ENCODE measurements around the gene FGFR1OP2.
A peak's percentile ranks its signal among the peaks of the same experiment; 100 is the strongest.

The FGFR1OP2 gene

DNA sequence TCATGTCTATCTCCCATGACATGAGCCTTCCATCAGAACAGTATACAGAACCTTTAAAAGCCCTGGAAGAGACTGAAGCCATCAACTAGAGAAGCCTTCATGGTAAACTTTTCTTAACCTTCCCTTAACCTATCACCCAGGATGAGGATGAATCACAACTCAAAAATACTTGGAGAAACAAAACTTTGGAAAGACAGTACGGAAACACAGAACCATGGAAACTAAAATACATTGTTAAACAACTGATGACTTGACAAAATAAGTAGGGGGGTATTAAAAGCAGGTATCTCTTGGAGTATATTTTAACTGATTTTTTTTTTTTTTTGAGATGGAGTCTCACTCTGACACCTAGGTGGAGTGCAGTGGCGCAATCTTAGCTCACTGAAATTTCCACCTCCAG, 67.2 kb downstream of the FGFR1OP2 start:
- no peak for DNase-seq

DNA sequence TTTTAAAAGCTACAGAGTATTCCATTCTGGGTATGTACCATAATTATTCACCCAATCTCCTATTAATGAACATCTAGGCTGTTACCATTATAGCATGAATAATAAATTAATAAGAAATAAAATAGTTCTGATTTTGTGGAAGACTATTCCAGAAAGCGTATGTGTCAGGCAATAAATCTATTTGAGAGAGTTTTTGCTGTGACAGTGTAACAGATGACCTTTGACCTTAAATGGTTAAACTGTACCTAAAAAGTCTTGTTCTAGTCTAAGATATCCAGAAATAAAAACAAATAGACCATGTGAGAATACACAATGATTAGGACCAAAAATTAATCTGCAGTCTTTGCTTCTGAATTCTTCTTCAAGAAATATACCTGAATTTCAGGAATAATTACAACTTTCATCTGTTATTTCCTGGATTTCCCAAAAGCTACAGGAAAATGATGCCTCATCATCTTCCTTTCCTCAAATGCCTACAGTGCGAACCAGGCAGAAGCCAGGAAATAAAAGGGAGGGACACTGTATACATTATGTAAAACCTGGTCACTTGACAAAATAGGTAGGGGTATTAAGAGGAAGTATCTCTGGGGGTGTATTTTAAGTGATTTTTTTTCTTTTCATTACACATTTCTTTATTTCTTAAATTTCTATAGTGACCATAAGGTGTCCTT, 68.7 kb downstream of the FGFR1OP2 start:
- no peak for DNase-seq

DNA sequence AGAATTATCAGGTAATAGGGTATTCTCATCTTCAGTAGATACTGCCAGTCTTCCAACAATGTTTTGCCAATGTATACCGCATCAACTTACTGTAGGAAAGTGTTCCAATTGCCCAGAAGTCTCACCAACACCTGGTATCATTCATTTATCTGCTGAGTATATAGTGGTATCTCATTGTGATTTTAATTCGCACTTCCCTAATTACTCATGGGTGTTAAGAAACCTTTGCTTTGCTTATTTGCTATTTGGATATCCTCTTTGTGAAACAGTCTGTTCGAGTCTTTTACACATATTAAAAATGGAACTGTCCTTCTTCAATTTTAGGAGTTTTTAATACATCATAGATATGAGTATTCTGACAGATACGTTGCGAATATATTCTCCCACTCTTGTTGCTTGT, 69.8 kb downstream of the FGFR1OP2 start:
- no peak for DNase-seq

DNA sequence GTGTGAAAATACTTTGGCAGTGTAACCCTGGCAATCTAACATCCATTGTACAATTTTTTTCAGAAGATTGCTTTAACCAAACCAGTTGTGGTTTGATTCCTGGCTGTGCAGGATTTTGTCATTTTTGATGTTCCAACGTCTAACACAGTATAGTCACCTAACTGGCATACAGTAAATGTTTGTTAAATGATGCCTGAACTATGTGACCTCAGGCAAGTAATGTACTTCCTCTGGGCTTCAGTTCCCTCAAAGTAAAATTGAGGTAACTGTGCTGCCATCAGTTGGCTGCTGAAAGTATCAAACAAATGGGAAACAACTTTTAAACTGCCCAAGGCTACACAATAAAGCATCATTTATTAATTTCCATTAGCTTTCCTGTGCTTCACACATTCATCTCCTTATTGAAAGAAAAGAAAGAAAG, 71.6 kb downstream of the FGFR1OP2 start:
- no peak for DNase-seq

DNA sequence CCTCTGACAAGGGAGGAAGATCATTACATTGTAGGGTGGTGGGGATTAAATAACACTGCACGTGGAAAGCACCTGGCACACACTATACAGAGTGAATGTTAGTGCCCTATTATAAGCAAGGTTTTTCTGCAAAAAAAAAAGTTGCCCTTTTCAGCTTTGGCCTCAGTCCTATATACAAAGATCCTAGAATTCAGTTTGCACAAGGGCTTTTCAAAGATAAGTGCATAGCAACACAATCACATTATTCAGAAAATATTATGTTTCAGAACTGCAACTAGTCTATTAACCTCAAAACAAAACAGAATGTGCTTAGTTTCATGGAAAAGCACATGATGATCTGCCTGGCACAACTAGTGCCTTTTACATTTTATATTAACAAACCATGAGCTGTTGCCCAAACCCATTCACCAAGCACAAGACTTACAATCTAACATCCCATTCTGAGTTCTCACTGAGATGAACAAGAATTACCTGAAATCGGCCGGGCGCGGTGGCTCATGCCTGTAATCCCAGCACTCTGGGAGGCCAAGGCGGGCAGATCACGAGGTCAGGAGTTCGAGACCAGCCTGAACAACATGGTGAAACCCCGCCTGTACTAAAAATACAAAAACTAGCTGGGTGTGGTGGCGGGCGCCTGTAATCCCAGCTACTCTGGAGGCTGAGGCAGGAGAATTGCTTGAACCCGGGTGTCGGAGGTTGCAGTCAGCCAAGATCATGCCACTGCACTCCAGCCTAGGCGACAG, 74.1 kb downstream of the FGFR1OP2 start:
- no peak for DNase-seq

DNA sequence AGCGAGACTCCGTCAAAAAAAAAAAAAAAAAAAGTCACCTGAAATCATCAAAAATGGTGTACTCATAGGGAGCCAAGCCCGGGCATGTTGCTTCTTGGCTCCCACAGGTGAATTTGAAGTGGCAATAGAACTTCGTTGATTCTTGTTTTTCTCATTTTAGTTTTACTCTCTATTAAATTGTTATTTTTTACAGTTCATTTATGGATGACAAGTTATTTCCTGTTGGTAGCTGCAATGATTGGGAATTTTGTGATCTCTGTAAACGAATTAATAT, 74.6 kb downstream of the FGFR1OP2 start:
- no peak for DNase-seq

DNA sequence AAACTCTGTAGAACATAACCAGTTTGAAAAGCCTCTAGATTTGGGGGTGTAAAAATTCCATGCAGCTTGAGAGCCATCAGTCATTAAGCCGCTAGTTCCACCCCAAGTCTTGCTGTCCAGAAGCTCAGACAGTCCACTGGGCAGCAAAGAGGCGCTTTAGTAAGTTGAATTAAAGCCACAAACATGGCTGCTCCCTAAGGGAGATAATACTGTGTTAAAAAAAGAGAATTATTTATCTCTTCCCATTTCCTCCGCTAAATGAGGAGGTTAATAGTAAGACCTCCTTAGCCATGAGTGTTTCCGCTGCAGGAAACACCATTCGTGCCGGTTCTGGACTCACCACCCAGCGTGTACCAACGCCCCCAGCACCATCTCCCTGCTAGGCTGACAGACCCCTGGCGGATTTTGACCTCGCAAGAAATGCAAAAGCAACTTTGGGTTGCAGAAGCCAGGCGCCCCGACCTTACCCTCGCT, 75.4 kb downstream of the FGFR1OP2 start:
- no peak for DNase-seq

DNA sequence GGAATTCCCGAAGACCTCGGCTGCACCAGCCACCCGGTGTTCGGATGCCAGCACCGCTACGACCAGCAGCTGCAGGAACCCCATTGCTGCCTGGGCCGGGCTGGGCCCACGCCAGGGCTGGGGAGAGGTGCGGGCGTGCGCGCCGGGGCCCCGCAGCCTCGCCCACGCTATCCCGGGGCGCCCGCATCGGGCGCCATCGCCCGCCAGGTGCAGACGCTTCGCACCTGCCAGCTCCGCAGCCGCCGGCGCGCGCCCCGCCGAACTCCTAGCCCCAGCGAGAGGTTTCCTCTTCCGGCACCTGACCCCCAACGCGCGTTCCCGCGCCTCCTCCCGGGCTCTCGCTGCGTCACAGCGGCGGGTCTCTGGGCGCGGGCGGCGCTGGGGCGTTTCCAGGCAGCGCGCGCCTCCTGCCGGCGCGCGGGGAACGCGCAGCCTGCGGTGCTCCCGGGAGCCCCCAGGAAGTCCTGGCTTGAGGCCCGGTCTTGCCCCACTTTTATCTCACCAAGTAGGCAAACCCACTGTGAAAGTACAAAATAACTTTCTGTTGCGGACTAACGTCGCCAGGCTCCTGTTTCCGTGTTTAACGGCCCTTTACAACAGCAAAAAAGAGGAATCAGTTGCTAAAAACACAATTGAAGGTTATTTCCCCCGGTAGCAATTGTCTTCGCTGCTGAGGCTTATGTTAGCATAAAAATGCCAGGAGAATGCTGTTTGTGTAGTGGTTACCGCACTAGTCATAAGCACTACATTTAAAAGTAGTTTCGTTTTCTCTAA, 76.0 kb downstream of the FGFR1OP2 start, which contains the start of gene TM7SF3:
TM7SF3 (minus strand) TSS at position 300 of the 774 bp plus-strand sequence; CDS start at position 84, 216 bp downstream.
- peak; percentile 96 for DNase-seq

DNA sequence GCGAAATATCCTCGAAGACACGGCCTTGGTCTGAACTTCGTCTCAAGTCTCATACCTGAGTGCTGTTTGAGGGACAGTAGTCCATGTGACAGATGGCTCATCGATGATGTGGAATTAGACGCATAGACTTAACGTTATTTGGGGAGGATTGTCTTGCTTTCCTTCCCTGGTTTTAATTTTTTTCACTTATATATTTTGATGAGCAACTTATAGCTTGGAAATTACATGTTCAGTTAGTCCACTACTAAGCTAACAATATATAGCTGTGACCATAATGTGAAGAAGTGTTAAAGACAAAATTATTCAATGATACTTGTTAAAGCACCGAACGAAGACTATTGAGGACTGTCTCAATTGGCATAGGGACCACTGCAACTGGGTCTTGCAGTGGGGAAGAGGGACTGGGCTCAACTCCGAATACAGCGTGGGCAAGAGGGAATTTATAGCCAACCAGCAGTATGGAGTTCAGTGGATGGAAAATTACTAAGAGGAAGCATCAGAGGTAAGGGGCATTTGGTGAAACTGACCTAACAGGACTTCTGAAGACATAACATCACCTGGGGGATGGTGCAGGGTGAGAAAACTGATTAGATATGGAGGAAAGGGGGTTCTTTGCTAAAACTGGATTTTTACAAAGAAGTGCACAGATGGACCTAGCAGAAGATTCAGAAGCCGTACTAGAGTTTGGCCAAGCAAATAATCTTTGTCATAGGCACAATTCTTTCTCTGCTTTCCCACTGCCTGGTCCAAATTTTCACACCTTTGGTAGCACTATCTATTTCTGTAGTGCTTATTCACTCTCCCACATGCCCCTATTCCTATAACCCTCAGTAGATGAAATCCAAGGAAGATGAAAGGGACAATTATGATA, 76.8 kb downstream of the FGFR1OP2 start:
- DNase-seq: no peak

DNA sequence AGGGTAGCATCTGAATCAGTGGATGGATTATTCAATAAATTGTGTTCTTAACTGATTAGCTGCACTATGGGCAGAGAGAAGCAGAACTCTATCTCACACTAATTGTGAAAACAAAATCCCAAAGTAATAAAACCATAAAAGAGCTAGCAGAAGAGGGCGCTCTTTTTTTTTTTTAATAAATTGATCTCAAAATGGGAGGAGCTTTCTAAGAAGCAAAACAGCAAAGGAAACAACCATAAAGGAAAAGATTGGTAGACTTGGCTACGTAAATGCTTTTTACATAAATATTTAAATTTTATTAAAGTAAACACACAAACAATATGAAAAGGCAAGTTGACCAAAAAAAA, 77.4 kb downstream of the FGFR1OP2 start:
- no peak for DNase-seq
